SH-SY5Y (cell line): ENCODE measurements around the gene ZNF48.

Experiments used
- GATA2 ChIP-seq: IDR thresholded peaks from 2 replicates; pipeline ENCODE4 v1.6.1; 2011; ENCODE audit warnings: mild to moderate bottlenecking, low read depth, low read length
- GATA3 ChIP-seq: IDR thresholded peaks from 2 replicates; pipeline ENCODE4 v1.6.1; 2011; ENCODE audit warnings: low read depth, mild to moderate bottlenecking, low read length, moderate library complexity

- TF ChIP-seq GATA3 (no peak), GATA2 (no peak)
Measured at GRCh38 chr16:30397776-30398660, 2.8 kb downstream of the ZNF48 start.
